ENCODE measurements around the gene SLC22A14. TPM values are rescaled to one million over a fixed set of nuclear protein-coding genes. Genes with fewer than 3 reads are reported as not detected.

The SLC22A14 gene
- total and polyA plus RNA-seq, 2 donors (not counting 1 experiment from before 2014, with no cell fraction given): not detected

DNA sequence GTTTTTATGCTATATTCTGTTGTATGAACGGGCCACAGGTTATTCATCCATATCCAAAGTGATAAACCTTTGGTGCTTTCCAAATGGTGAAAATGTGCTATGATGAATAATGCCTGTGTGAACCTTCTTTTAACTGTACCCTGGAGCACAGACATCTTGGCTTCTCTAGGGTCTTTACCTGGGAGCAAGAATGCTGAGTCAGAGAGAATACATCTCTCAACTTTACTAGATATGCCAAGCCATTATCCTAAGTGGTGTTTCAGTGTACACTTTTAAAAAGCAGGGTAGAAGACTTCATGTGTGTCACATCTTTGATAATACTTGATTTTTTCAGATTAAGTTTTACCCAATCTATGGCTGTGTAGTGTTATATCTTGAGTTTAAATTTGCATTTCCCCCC, 41.0 kb downstream of the SLC22A14 start:
- H3K4me3 Mint-ChIP-seq: no peak overlapping the region
- intact Hi-C loops (cut with micrococcal nuclease): no loop called here

DNA sequence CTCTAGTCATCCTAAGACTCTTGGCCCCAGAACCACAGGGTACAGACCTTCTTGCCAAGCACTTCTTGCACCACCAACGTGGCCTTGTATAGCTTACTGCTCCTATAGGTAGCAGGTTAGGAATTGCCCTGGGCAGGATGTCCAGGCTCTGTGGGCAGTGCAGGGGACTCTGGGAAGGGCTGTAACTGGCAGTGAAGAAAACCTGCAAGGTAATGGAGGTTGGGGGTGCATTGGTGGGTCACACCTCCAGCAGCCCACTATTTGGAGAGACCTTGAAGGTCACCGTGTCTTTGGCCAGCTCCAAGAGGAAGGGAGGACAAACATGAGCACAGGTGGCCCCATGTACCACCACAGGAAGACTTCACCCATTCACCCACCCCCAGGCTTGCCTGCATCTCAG, 43.2 kb downstream of the SLC22A14 start:
- ChIA-PET CTCF (interaction anchor here (1.3 kb wide), 1 partner anchor 26 kb away, joined by 3 read pairs; no protein-coding TSS in a partner anchor), POLR2A (no interaction called here)
- Mint-ChIP-seq H3K4me3 (no peak overlapping the region), H3K4me1 (no peaks in the 10 kb centered on the region), H3K9me3 (ENCODE audit: insufficient read depth) (no peaks in the 10 kb centered on the region), H3K27ac (no peak overlapping the region), H3K27me3 (peaks cover 17% of the 10 kb centered on the region)
- no peak for ATAC-seq (ENCODE audit: low read depth)
- Histone ChIP-seq H3K27ac (ENCODE audit: low read length in 2 of 2) (no peak overlapping the region), H3K4me3 (ENCODE audit: control extremely low read depth in 1 of 5, extremely low read depth in 1 of 5, insufficient read depth in 1 of 5, low read depth in 2 of 5, low read length in 4 of 5) (no peak overlapping the region), H3K9ac (ENCODE audit: low read length) (no peak overlapping the region), H2AFZ (ENCODE audit: insufficient read depth, low read depth, low read length, poor library complexity, severe bottlenecking) (no peak overlapping the region), H3K9me3 (ENCODE audit: control extremely low read depth in 1 of 3, control insufficient read depth in 2 of 3, insufficient read depth in 1 of 3, low read length in 2 of 3) (no peaks in the 10 kb centered on the region), H4K20me1 (ENCODE audit: control insufficient read depth, insufficient read depth, low read length, poor library complexity, severe bottlenecking) (no peaks in the 10 kb centered on the region), H3K79me2 (ENCODE audit: control insufficient read depth, insufficient read depth, low read length) (no peaks in the 10 kb centered on the region), H3K4me1 (ENCODE audit: control insufficient read depth in 2 of 2, insufficient read depth in 2 of 2, low read length in 2 of 2) (no peaks in the 10 kb centered on the region), H3K4me2 (replicated peaks; ENCODE audit: low read depth, low read length, poor library complexity, severe bottlenecking) (no peak overlapping the region), H3K36me3 (replicated peaks in 1 of 2; ENCODE audit: control extremely low read depth in 1 of 2, control insufficient read depth in 1 of 2, extremely low read depth in 1 of 2, insufficient read depth in 2 of 2, low read length in 1 of 2) (no peaks in the 10 kb centered on the region), H3K27me3 (replicated peaks in 1 of 4; ENCODE audit: control extremely low read depth in 1 of 4, control insufficient read depth in 3 of 4, insufficient read depth in 4 of 4, low read length in 3 of 4) (peaks cover 0 to 5% (median 0%) of the 10 kb centered on the region in 4 experiments)
- no peak for TF ChIP-seq EZH2 (IDR thresholded peaks at IDR 0.05; ENCODE audit: borderline replicate concordance, insufficient read depth, low read depth, low read length, poor library complexity, severe bottlenecking)
- TF ChIP-seq, protein P1, sequence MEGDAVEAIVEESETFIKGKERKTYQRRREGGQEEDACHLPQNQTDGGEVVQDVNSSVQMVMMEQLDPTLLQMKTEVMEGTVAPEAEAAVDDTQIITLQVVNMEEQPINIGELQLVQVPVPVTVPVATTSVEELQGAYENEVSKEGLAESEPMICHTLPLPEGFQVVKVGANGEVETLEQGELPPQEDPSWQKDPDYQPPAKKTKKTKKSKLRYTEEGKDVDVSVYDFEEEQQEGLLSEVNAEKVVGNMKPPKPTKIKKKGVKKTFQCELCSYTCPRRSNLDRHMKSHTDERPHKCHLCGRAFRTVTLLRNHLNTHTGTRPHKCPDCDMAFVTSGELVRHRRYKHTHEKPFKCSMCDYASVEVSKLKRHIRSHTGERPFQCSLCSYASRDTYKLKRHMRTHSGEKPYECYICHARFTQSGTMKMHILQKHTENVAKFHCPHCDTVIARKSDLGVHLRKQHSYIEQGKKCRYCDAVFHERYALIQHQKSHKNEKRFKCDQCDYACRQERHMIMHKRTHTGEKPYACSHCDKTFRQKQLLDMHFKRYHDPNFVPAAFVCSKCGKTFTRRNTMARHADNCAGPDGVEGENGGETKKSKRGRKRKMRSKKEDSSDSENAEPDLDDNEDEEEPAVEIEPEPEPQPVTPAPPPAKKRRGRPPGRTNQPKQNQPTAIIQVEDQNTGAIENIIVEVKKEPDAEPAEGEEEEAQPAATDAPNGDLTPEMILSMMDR (IDR thresholded peaks at IDR 0.05): no peak
- WGBS (ENCODE audit: insufficient coverage): 86% methylated on average over 1 of the region's 2 CpGs
- no peak for DNase-seq
- intact Hi-C loops (cut with micrococcal nuclease): no loop called here

More for the DNA sequence above, 41.0 kb downstream of the SLC22A14 start:
- TF ChIP-seq, protein P1 (IDR thresholded peaks at IDR 0.05): no peak
- TF ChIP-seq EZH2 (IDR thresholded peaks at IDR 0.05; ENCODE audit: borderline replicate concordance, insufficient read depth, low read depth, low read length, poor library complexity, severe bottlenecking): no peak
- ChIA-PET POLR2A (no interaction called here), CTCF (no interaction called here)
- H3K36me3 ChIP-seq (replicated peaks in 1 of 2; ENCODE audit: control extremely low read depth in 1 of 2, control insufficient read depth in 1 of 2, extremely low read depth in 1 of 2, insufficient read depth in 2 of 2, low read length in 1 of 2): no peaks in the 10 kb centered on the region
- no peak overlapping the region for H3K4me3 ChIP-seq (ENCODE audit: control extremely low read depth in 1 of 5, extremely low read depth in 1 of 5, insufficient read depth in 1 of 5, low read depth in 2 of 5, low read length in 4 of 5)
- no peaks in the 10 kb centered on the region for H3K4me1 ChIP-seq (ENCODE audit: control insufficient read depth in 2 of 2, insufficient read depth in 2 of 2, low read length in 2 of 2)
- ATAC-seq (ENCODE audit: low read depth) (no peak), DNase-seq (no peak)
- H3K27ac Mint-ChIP-seq: no peak overlapping the region
- peaks cover 14% of the 10 kb centered on the region for H3K27me3 Mint-ChIP-seq
- no peak overlapping the region for H3K4me2 ChIP-seq (replicated peaks; ENCODE audit: low read depth, low read length, poor library complexity, severe bottlenecking)
- no peaks in the 10 kb centered on the region for H3K9me3 Mint-ChIP-seq (ENCODE audit: insufficient read depth)
- H3K27me3 ChIP-seq (replicated peaks in 1 of 4; ENCODE audit: control extremely low read depth in 1 of 4, control insufficient read depth in 3 of 4, insufficient read depth in 4 of 4, low read length in 3 of 4): peaks cover 0 to 5% (median 0%) of the 10 kb centered on the region in 4 experiments
- H3K27ac ChIP-seq (ENCODE audit: low read length in 2 of 2): no peak overlapping the region
- no peaks in the 10 kb centered on the region for H3K4me1 Mint-ChIP-seq
- no peaks in the 10 kb centered on the region for H3K79me2 ChIP-seq (ENCODE audit: control insufficient read depth, insufficient read depth, low read length)
- H3K9me3 ChIP-seq (ENCODE audit: control extremely low read depth in 1 of 3, control insufficient read depth in 2 of 3, insufficient read depth in 1 of 3, low read length in 2 of 3): no peaks in the 10 kb centered on the region
- H2AFZ ChIP-seq (ENCODE audit: insufficient read depth, low read depth, low read length, poor library complexity, severe bottlenecking): no peak overlapping the region
- no peak overlapping the region for H3K9ac ChIP-seq (ENCODE audit: low read length)
- WGBS (ENCODE audit: insufficient coverage): no CpG with 5 or more reads among the region's 1 CpG
- no peaks in the 10 kb centered on the region for H4K20me1 ChIP-seq (ENCODE audit: control insufficient read depth, insufficient read depth, low read length, poor library complexity, severe bottlenecking)
